Limb (tissue), 2 donors: Measurements from ENCODE around the gene IGFL1.
A peak's percentile ranks its signal among the peaks of the same experiment; 100 is the strongest.
"Not testable (repeated sequence)": the region's sequence is repeated elsewhere in the genome, so short reads cannot be mapped to it uniquely, and the experiment has no call there.

Source experiments
- DNase-seq, 2 donors: peaks; one replicate each; pipeline ENCODE4 v3.0.0-alpha.2; 2016; ENCODE audit errors: extremely low spot score in 2 of 2

Gene IGFL1

GRCh38 chr19:46265217-46265828, 35.8 kb downstream of the IGFL1 start:
- peak; percentile 81 to 82 for DNase-seq

- no peak for DNase-seq
Observed at GRCh38 chr19:46269101-46269500, 39.6 kb downstream of the IGFL1 start.

- DNase-seq = no peak
Observed at GRCh38 chr19:46270521-46271256, 41.1 kb downstream of the IGFL1 start.

GRCh38 chr19:46271481-46272197, 42.1 kb downstream of the IGFL1 start:
- DNase-seq = no peak

- not testable (repeated sequence) for DNase-seq
Observed at GRCh38 chr19:46273931-46274330, 44.4 kb downstream of the IGFL1 start.

- no peak for DNase-seq
Observed at GRCh38 chr19:46279177-46279576, 49.6 kb downstream of the IGFL1 start.
